ENCODE results near the gene PHACTR1. TPM values are rescaled to one million over a fixed set of nuclear protein-coding genes. Genes with fewer than 3 reads are reported as not detected.

PHACTR1 gene
- total and polyA plus RNA-seq, 8 donors, result 1.4 to 12.4 (median 9.3) TPM

GRCh38 chr6:13044896-13045295, 328.3 kb downstream of the PHACTR1 start:
- no peak for FAIRE-seq
- no peak for ATAC-seq
- Histone ChIP-seq H3K27ac (no peak overlapping the region), H3K9me3 (no peaks in the 10 kb centered on the region), H3K27me3 (no peaks in the 10 kb centered on the region), H3K4me1 (no peaks in the 10 kb centered on the region), H3K4me3 (no peak overlapping the region), H3K36me3 (no peaks in the 10 kb centered on the region)
- intact Hi-C loops (cut with DNase I), result no loop called here
- DNase-seq, result no peak
- no peak for TF ChIP-seq CTCF (IDR thresholded peaks at IDR 0.05)
- 95 to 97% methylated on average over 4 of the region's 4 CpGs for WGBS, 2 donors

- no peaks in the 10 kb centered on the region for H3K36me3 ChIP-seq
- H3K9me3 ChIP-seq, result no peaks in the 10 kb centered on the region
- FAIRE-seq (no peak), DNase-seq (no peak), ATAC-seq (no peak)
- no peak overlapping the region for H3K27ac ChIP-seq
- no peaks in the 10 kb centered on the region for H3K27me3 ChIP-seq
- no peak overlapping the region for H3K4me3 ChIP-seq
- H3K4me1 ChIP-seq, result no peaks in the 10 kb centered on the region
- no peak for TF ChIP-seq CTCF (IDR thresholded peaks at IDR 0.05)
- intact Hi-C loops (cut with DNase I), result no loop called here
- 88 to 89% methylated on average over 2 of the region's 2 CpGs for WGBS, 2 donors
Measured at GRCh38 chr6:13045676-13046075, 329.1 kb downstream of the PHACTR1 start.

- H3K27ac ChIP-seq, result no peak overlapping the region
- H3K9me3 ChIP-seq, result no peaks in the 10 kb centered on the region
- DNase-seq, result no peak
- no peak for TF ChIP-seq CTCF (IDR thresholded peaks at IDR 0.05)
- FAIRE-seq, result no peak
- H3K27me3 ChIP-seq, result no peaks in the 10 kb centered on the region
- 92 to 95% methylated on average over 4 of the region's 4 CpGs for WGBS, 2 donors
- intact Hi-C loops (cut with DNase I), result no loop called here
- H3K4me3 ChIP-seq, result no peak overlapping the region
- H3K4me1 ChIP-seq, result no peaks in the 10 kb centered on the region
- no peaks in the 10 kb centered on the region for H3K36me3 ChIP-seq
- ATAC-seq, result no peak
Measured at GRCh38 chr6:13046084-13046483, 329.5 kb downstream of the PHACTR1 start.

GRCh38 chr6:13048113-13048512, 331.5 kb downstream of the PHACTR1 start:
- no peaks in the 10 kb centered on the region for H3K9me3 ChIP-seq
- 54 to 57% methylated on average over 2 of the region's 2 CpGs for WGBS, 2 donors
- no peak for DNase-seq
- H3K4me3 ChIP-seq, result no peak overlapping the region
- ATAC-seq, result peak; percentile 61 to 81 (median 72)
- no peaks in the 10 kb centered on the region for H3K4me1 ChIP-seq
- no peaks in the 10 kb centered on the region for H3K27me3 ChIP-seq
- intact Hi-C loops (cut with DNase I), result no loop called here
- no peaks in the 10 kb centered on the region for H3K36me3 ChIP-seq
- no peak for FAIRE-seq
- TF ChIP-seq CTCF (IDR thresholded peaks at IDR 0.05), result no peak
- no peak overlapping the region for H3K27ac ChIP-seq

GRCh38 chr6:13049666-13050254, 333.2 kb downstream of the PHACTR1 start:
- Histone ChIP-seq H3K36me3 (no peaks in the 10 kb centered on the region), H3K27me3 (no peaks in the 10 kb centered on the region), H3K27ac (no peak overlapping the region), H3K4me3 (no peak overlapping the region), H3K9me3 (no peaks in the 10 kb centered on the region), H3K4me1 (no peaks in the 10 kb centered on the region)
- FAIRE-seq (no peak), DNase-seq (no peak), ATAC-seq (peak in 2 of 4 donors; percentile 40 to 66)
- intact Hi-C loops (cut with DNase I), result no loop called here
- TF ChIP-seq CTCF (IDR thresholded peaks at IDR 0.05), result no peak

Data from pancreas (tissue), 10 donors.